GM19467 (cell line): ENCODE results near the gene CXorf66.
"Not testable (repeated sequence)": the region's sequence is repeated elsewhere in the genome, so short reads cannot be mapped to it uniquely, and the experiment has no call there.

ENCODE experiments used
- ATAC-seq: cut with Tn5 transposase; IDR thresholded peaks from one replicate; pipeline ENCODE4 v1.9.1; 2021; ENCODE audit warnings: mild to moderate bottlenecking, moderate library complexity; ENCODE audit not compliant: unreplicated experiment

Gene CXorf66

GRCh38 chrX:139965421-139965820, at the start of gene CXorf66:
Gene CXorf66 (minus strand): TSS chrX:139965521. CDS start chrX:139965496, 25 bp downstream.
- ATAC-seq = no peak

- no peak for ATAC-seq
Measured at GRCh38 chrX:139982856-139983255, 17.5 kb upstream of the CXorf66 start.

- no peak for ATAC-seq
Measured at GRCh38 chrX:139974471-139974870, 9.2 kb upstream of the CXorf66 start.

- no peak for ATAC-seq
Measured at GRCh38 chrX:139972629-139973624, 7.6 kb upstream of the CXorf66 start.

GRCh38 chrX:139972113-139972512, 6.8 kb upstream of the CXorf66 start:
- no peak for ATAC-seq

GRCh38 chrX:139971394-139971749, 6.1 kb upstream of the CXorf66 start:
- no peak for ATAC-seq

GRCh38 chrX:139969286-139969685, 4.0 kb upstream of the CXorf66 start:
- no peak for ATAC-seq

- no peak for ATAC-seq
Measured at GRCh38 chrX:139967750-139968149, 2.4 kb upstream of the CXorf66 start.

- ATAC-seq = no peak
Measured at GRCh38 chrX:139967300-139967699, 2.0 kb upstream of the CXorf66 start.

- not testable (repeated sequence) for ATAC-seq
Measured at GRCh38 chrX:139966159-139966558, 838 bp upstream of the CXorf66 start.

- not testable (repeated sequence) for ATAC-seq
Measured at GRCh38 chrX:139961091-139961490, 4.2 kb downstream of the CXorf66 start.

- no peak for ATAC-seq
Measured at GRCh38 chrX:139949703-139950102, 15.6 kb downstream of the CXorf66 start.

- no peak for ATAC-seq
Measured at GRCh38 chrX:139945075-139945474, 20.2 kb downstream of the CXorf66 start.

- no peak for ATAC-seq
Measured at GRCh38 chrX:139936259-139936658, 29.1 kb downstream of the CXorf66 start.

GRCh38 chrX:139933904-139934303, 31.4 kb downstream of the CXorf66 start:
- no peak for ATAC-seq

- peak; percentile 70 for ATAC-seq
Measured at GRCh38 chrX:139932901-139933796, 32.2 kb downstream of the CXorf66 start, which contains the start of gene ATP11C. Gene ATP11C (minus strand): TSS chrX:139933053. CDS start chrX:139932042, 1,011 bp downstream.

- ATAC-seq = peak; percentile 34
Measured at GRCh38 chrX:139932073-139932900, 33.0 kb downstream of the CXorf66 start.

- ATAC-seq = no peak
Measured at GRCh38 chrX:139931646-139932072, 33.7 kb downstream of the CXorf66 start.

GRCh38 chrX:139930916-139931645, 34.2 kb downstream of the CXorf66 start:
- peak; percentile 24 for ATAC-seq

GRCh38 chrX:139930401-139930800, 34.9 kb downstream of the CXorf66 start:
- ATAC-seq = no peak
